ENCODE measurements around the gene ENGASE.
"Not testable (repeated sequence)": the region's sequence is repeated elsewhere in the genome, so short reads cannot be mapped to it uniquely, and the experiment has no call there.

DNA sequence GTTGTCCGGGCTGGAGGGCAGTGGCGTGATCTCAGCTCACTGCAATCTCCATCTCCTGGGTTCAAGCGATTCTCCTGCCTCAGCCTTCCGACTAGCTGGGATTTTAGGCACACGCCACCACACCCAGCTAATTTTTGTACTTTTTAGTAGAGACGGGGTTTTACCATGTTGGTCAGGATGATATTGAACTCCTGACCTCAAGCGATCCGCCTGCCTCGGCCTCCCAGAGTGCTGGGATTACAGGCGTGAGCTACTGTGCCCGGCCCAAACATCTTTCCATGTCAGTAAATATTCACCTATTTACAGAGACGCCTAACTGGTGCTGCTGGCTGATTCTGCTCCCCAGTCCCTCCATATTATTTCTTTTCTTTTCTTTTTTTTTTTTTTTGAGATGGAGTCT lies 44.0 kb upstream of the ENGASE start:
- TF ChIP-seq, protein P1, sequence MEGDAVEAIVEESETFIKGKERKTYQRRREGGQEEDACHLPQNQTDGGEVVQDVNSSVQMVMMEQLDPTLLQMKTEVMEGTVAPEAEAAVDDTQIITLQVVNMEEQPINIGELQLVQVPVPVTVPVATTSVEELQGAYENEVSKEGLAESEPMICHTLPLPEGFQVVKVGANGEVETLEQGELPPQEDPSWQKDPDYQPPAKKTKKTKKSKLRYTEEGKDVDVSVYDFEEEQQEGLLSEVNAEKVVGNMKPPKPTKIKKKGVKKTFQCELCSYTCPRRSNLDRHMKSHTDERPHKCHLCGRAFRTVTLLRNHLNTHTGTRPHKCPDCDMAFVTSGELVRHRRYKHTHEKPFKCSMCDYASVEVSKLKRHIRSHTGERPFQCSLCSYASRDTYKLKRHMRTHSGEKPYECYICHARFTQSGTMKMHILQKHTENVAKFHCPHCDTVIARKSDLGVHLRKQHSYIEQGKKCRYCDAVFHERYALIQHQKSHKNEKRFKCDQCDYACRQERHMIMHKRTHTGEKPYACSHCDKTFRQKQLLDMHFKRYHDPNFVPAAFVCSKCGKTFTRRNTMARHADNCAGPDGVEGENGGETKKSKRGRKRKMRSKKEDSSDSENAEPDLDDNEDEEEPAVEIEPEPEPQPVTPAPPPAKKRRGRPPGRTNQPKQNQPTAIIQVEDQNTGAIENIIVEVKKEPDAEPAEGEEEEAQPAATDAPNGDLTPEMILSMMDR (IDR thresholded peaks at IDR 0.05): not testable (repeated sequence)
- TF ChIP-seq POLR2A (IDR thresholded peaks at IDR 0.05): not testable (repeated sequence)

Data from lower leg skin (tissue), 3 donors.